Heart right ventricle (tissue), 16 donors: ENCODE results near the gene NDUFAF2. TPM values are rescaled to one million over a fixed set of nuclear protein-coding genes. Genes with fewer than 3 reads are reported as not detected.

ENCODE experiments used
- ATAC-seq, 8 donors: fragments of 200-7000 bp; cut with Tn5 transposase; one replicate each; pipeline ENCODE4 v1.9.1; 2020; ENCODE audit warnings: mild to moderate bottlenecking in 8 of 8, moderate library complexity in 8 of 8, moderate number of reproducible peaks in 1 of 8
- DNase-seq, 2 donors: peaks; one replicate each; pipeline ENCODE4 v3.0.0-alpha.2; 2020
- H3K27ac ChIP-seq, 10 donors: fragments of 200-600 bp; sonication (generic) in 2 of 10; one replicate each; pipeline versions ENCODE4 v1.5.0 to v1.8.0; 2020 to 2022; ENCODE audit warnings: mild to moderate bottlenecking in 3 of 10
- H3K27me3 ChIP-seq, 7 donors: fragments of 200-600 bp; one replicate each; pipeline ENCODE4 v1.8.0; 2021 to 2022; ENCODE audit warnings: mild to moderate bottlenecking in 2 of 7
- H3K36me3 ChIP-seq, 9 donors: fragments of 200-600 bp; sonication (generic) in 1 of 9; one replicate each; pipeline versions ENCODE4 v1.5.0 to v1.8.0; 2020 to 2022; ENCODE audit warnings: mild to moderate bottlenecking in 2 of 9
- H3K4me1 ChIP-seq, 9 donors: fragments of 200-600 bp; sonication (generic) in 1 of 9; one replicate each; pipeline versions ENCODE4 v1.5.0 to v1.8.0; 2020 to 2022; ENCODE audit warnings: mild to moderate bottlenecking in 4 of 9
- H3K4me3 ChIP-seq, 10 donors: fragments of 200-600 bp; sonication (generic) in 2 of 10; one replicate each; pipeline versions ENCODE4 v1.5.0 to v1.8.0; 2020 to 2022; ENCODE audit warnings: mild to moderate bottlenecking in 7 of 10, moderate library complexity in 2 of 10
- H3K9me3 ChIP-seq, 11 donors: fragments of 200-600 bp in 10 of 11; sonication (generic) in 2 of 11; one replicate each; pipeline versions ENCODE4 v1.5.0 to v1.8.0; 2013 to 2022; ENCODE audit warnings: mild to moderate bottlenecking in 2 of 11, control low read depth in 1 of 11, moderate library complexity in 1 of 11
- WGBS, 2 donors: extraction: QIAGEN DNeasy Blood & Tissue Kit; methylation state at CpG; one replicate each; pipeline ENCODE4 v1.1.7; 2013; ENCODE audit warnings: inconsistent platforms in 1 of 2; 5-methylcytosine and 5-hydroxymethylcytosine counted together
- intact Hi-C, 10 donors: fragments of 100-400 bp; cut with DNase I; formaldehyde crosslinking; loops; one replicate each; pipeline versions ENCODE4 v1.11.1 to v1.14.2; 2022
- polyA plus RNA-seq, 2 donors: library from polyadenylated mRNA; stranded (reverse); fragments of 200-250 nt; gene quantifications; one replicate each; pipeline ENCODE4 v1.2.3, GENCODE V29; 2013
- total RNA-seq, 10 donors: library from RNA; stranded (reverse); fragmentation: NEBNext Ultra II Directional in 3 of 10; extraction: Animal tissue kit (Norgen Biotek cat#: 25700) in 3 of 10; gene quantifications; one replicate each; pipeline versions ENCODE4 v1.2.1 to v1.2.4, GENCODE V29; 2021 to 2023
- TF ChIP-seq, protein P1 (sequence below), 9 donors: fragments of 200-600 bp; sonication (generic) in 2 of 9; IDR thresholded peaks; one replicate each; pipeline versions ENCODE4 v1.5.0 to v1.8.0; 2021 to 2022; ENCODE audit warnings: antibody characterized with exemption in 9 of 9, mild to moderate bottlenecking in 5 of 9, moderate library complexity in 1 of 9
- donor health status: Arrhythmogenic right ventricular cardiomyopathy.
- donor health status: ischemic (EF 13 %, LVEDD 7.1; RV severe dilation, severe dysfunction).
- donor health status: healthy with polysubstance abuse.
- donor health status: DM: no; HTN: yes; CAD: no.
- donor health status: DM: no; HTN: no; CAD: no.
- donor health status: ischemic (EF 25% LVEDD 6.9; RV normal size, moderate dysfunction).
- donor health status: ischemic (EF 25% LVEDD 5.7; RV mildly dilated, moderate dysfunction).
- donor health status: healthy.
- donor health status: DM: yes; HTN: yes; CAD: no.
- donor health status: Ischemic cardiomyopathy.
- donor health status: ischemic (EF 35%, LVEDD 5.7; RV mildly dilated, moderate dysfunction).
- donor health status: nonischemic (EF 11% LVEDD 7.7; RV severe dilation, severe dysfunction).
- donor health status: DM: yes; HTN: yes; CAD: no.
- donor health status: PGD.
- donor health status: ischemic (EF 29% LVEDD 5.4; RV normal size, mild dysfunction).
- donor health status: nonischemic (EF 23%, LVEDD 6.1; RV moderate dilation, normal function).

The NDUFAF2 gene
- total and polyA plus RNA-seq, 12 donors, result 23.0 to 96.5 (median 32.0) TPM

DNA sequence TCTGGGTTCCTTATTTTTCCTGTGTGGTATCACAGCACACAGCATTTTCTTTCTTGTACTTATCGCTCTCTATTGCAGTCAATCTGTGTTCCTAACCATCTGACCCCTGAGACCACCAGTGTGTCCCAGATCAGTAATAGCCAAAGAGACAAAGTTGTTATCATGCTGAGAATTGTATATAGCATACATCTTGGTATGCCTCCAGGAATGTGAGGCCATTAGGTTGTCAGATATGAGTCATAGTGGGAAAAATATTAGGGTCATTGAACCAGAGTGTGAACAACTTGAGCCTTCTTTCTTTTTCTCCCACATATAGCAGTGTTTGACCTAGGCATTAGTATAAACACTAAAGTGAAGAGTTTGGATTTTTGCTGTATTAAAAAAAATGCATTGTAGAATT is 106.3 kb downstream of the NDUFAF2 start:
- no peak overlapping the region for H3K4me3 ChIP-seq
- WGBS, 2 donors, result 85 to 88% methylated on average over 1 of the region's 1 CpG
- ATAC-seq (no peak), DNase-seq (no peak)
- TF ChIP-seq, protein P1, sequence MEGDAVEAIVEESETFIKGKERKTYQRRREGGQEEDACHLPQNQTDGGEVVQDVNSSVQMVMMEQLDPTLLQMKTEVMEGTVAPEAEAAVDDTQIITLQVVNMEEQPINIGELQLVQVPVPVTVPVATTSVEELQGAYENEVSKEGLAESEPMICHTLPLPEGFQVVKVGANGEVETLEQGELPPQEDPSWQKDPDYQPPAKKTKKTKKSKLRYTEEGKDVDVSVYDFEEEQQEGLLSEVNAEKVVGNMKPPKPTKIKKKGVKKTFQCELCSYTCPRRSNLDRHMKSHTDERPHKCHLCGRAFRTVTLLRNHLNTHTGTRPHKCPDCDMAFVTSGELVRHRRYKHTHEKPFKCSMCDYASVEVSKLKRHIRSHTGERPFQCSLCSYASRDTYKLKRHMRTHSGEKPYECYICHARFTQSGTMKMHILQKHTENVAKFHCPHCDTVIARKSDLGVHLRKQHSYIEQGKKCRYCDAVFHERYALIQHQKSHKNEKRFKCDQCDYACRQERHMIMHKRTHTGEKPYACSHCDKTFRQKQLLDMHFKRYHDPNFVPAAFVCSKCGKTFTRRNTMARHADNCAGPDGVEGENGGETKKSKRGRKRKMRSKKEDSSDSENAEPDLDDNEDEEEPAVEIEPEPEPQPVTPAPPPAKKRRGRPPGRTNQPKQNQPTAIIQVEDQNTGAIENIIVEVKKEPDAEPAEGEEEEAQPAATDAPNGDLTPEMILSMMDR (IDR thresholded peaks at IDR 0.05), result no peak
- intact Hi-C loops, result loop anchor here in 6 of 10 donors (5.0 to 10.0 kb wide), 5 partner anchors 274 to 884 kb away; partner anchors contain the start of gene ZSWIM6 (in 1 of the 6)
- no peaks in the 10 kb centered on the region for H3K27me3 ChIP-seq
- H3K36me3 ChIP-seq, result no peaks in the 10 kb centered on the region
- no peaks in the 10 kb centered on the region for H3K9me3 ChIP-seq
- no peak overlapping the region for H3K27ac ChIP-seq
- no peaks in the 10 kb centered on the region for H3K4me1 ChIP-seq

DNA sequence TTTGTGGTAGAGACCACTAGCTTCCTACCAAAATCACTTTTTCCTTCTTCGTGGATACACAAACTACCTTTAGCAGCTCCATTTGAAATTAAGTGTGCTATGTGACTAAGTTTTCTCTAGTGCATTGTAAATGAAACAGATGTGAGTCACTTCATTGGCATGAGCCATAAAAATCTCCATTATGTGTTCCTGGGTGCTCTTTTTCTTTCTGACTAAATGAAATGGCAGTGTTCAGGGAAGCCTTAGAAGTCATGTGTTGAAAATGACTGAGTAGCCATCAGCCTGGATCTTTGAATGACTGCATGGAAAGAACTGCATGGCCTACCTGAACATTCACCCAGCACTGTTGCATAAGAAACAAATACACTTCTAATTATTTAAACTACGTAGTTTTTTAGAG is 107.9 kb downstream of the NDUFAF2 start:
- Histone ChIP-seq H3K4me3 (no peak overlapping the region), H3K36me3 (no peaks in the 10 kb centered on the region), H3K4me1 (no peaks in the 10 kb centered on the region), H3K27me3 (no peaks in the 10 kb centered on the region), H3K27ac (no peak overlapping the region), H3K9me3 (no peaks in the 10 kb centered on the region)
- ATAC-seq (no peak), DNase-seq (no peak)
- intact Hi-C loops, result loop anchor here in 6 of 10 donors (5.0 to 10.0 kb wide), 5 partner anchors 272 to 882 kb away; partner anchors contain the start of gene ZSWIM6 (in 1 of the 6)
- TF ChIP-seq, protein P1 (IDR thresholded peaks at IDR 0.05), result no peak
- 93 to 99% methylated on average over 2 of the region's 2 CpGs for WGBS, 2 donors

DNA sequence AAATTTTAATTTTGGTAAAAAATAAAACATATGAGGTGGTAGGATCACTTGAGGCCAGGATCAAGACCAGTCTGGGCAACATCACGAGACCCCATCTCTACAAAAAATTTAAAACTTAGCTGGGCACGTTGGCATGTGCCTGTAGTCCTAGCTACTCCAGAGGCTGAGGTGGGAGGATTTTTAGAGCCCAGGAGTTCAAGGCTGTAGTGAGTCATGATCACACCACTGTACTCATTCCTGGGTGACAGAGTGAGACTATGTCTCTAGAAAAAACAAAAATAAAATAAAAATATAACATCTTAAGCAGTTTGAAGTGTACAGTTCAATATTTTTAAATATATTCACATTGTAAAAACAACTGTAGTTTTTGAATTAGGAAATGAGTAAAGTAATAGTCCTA is 108.9 kb downstream of the NDUFAF2 start:
- TF ChIP-seq, protein P1 (IDR thresholded peaks at IDR 0.05), result no peak
- no peak overlapping the region for H3K4me3 ChIP-seq
- H3K27me3 ChIP-seq, result no peaks in the 10 kb centered on the region
- no peaks in the 10 kb centered on the region for H3K36me3 ChIP-seq
- DNase-seq, result no peak
- H3K4me1 ChIP-seq, result no peaks in the 10 kb centered on the region
- 38% methylated on average over 2 of the region's 2 CpGs for WGBS, 2 donors
- H3K27ac ChIP-seq, result no peak overlapping the region
- no peak for ATAC-seq
- no peaks in the 10 kb centered on the region for H3K9me3 ChIP-seq
- intact Hi-C loops, result loop anchor here in 6 of 10 donors (5.0 to 10.0 kb wide), 5 partner anchors 271 to 881 kb away; partner anchors contain the start of gene ZSWIM6 (in 1 of the 6)

DNA sequence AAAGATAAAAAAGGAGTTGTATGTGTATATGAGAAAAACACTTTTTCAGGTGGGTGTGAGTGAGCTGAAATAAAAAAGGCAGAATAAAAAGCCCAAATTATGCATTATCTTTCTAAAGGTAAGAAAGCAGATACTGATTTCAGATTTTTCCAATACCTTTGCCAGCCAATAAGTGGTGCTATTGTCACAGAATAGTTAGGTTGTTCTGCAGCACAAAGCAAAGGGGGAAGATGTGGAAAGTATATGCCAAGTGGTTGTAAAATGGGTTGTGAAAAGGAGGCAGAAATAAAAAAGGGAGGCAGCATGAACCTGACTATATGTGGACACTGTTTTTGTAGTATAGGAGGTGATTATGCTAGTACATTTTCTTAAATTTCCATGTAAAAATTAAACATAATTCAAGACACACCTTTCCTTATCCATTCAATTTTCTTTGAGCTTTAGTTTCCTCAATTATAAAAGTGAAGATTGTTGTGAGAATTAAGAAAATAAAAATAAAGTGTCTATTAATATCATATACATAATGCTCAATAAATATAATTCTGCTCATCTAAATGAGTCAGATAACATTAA is 110.5 kb downstream of the NDUFAF2 start:
- Histone ChIP-seq H3K4me1 (no peaks in the 10 kb centered on the region), H3K4me3 (no peak overlapping the region), H3K9me3 (no peaks in the 10 kb centered on the region), H3K36me3 (no peaks in the 10 kb centered on the region), H3K27ac (no peak overlapping the region), H3K27me3 (no peaks in the 10 kb centered on the region)
- TF ChIP-seq, protein P1 (IDR thresholded peaks at IDR 0.05), result peak; percentile 27 to 75 (median 65)
- peak in 1 of 8 donors; percentile 41 for ATAC-seq
- intact Hi-C loops, result loop anchor here in 6 of 10 donors (5.0 to 10.0 kb wide), 5 partner anchors 269 to 879 kb away; partner anchors contain the start of gene ZSWIM6 (in 1 of the 6)
- no peak for DNase-seq
